HepG2 (cell line): ENCODE measurements around the gene CUL9.

ENCODE experiments used
- ATF1 ChIP-seq: IDR thresholded peaks from 2 replicates; pipeline ENCODE4 v1.6.1; 2016; ENCODE audit warnings: mild to moderate bottlenecking, control low read depth
- RAD21 ChIP-seq: fragments of 450-650 bp; formaldehyde crosslinking; IDR thresholded peaks from 2 replicates; pipeline ENCODE4 v1.5.0; 2020; ENCODE audit warnings: mild to moderate bottlenecking
- SRSF9 ChIP-seq: fragments of 200-400 bp; formaldehyde crosslinking; IDR thresholded peaks from 2 replicates; pipeline ENCODE4 v1.6.1; 2018; ENCODE audit warnings: borderline replicate concordance, mild to moderate bottlenecking, low read depth, low read length; ENCODE audit not compliant: insufficient read depth, poor library complexity, severe bottlenecking
- TAF1 ChIP-seq: sonication (generic); formaldehyde crosslinking; IDR thresholded peaks from 2 replicates; pipeline ENCODE4 v1.4.0; 2020; ENCODE audit warnings: missing genetic modification reagents
- ZNF331 ChIP-seq: sonication (generic); formaldehyde crosslinking; IDR thresholded peaks from 2 replicates; pipeline ENCODE4 v1.4.0; 2020; ENCODE audit warnings: missing genetic modification reagents
- TF ChIP-seq, protein P1 (sequence below): sonication (generic); formaldehyde crosslinking; IDR thresholded peaks from 2 replicates; pipeline ENCODE4 v1.5.0; 2020; ENCODE audit warnings: mild to moderate bottlenecking, missing genetic modification reagents, moderate library complexity

- TF ChIP-seq, protein P1, sequence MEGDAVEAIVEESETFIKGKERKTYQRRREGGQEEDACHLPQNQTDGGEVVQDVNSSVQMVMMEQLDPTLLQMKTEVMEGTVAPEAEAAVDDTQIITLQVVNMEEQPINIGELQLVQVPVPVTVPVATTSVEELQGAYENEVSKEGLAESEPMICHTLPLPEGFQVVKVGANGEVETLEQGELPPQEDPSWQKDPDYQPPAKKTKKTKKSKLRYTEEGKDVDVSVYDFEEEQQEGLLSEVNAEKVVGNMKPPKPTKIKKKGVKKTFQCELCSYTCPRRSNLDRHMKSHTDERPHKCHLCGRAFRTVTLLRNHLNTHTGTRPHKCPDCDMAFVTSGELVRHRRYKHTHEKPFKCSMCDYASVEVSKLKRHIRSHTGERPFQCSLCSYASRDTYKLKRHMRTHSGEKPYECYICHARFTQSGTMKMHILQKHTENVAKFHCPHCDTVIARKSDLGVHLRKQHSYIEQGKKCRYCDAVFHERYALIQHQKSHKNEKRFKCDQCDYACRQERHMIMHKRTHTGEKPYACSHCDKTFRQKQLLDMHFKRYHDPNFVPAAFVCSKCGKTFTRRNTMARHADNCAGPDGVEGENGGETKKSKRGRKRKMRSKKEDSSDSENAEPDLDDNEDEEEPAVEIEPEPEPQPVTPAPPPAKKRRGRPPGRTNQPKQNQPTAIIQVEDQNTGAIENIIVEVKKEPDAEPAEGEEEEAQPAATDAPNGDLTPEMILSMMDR (CRISPR knock-in tag), result no peak
- TF ChIP-seq ATF1 (CRISPR knock-in tag), result no peak
- no peak for TF ChIP-seq SRSF9
- TF ChIP-seq RAD21, result no peak
- TF ChIP-seq ZNF331 (CRISPR knock-in tag), result no peak
- TF ChIP-seq TAF1 (CRISPR knock-in tag), result no peak
These were observed 43.7 kb upstream of the CUL9 start for GRCh38 chr6:43138267-43138666.
